ENCODE measurements around the gene TRPV3.
"Not testable (repeated sequence)": the region's sequence is repeated elsewhere in the genome, so short reads cannot be mapped to it uniquely, and the experiment has no call there.

Gene TRPV3

DNA sequence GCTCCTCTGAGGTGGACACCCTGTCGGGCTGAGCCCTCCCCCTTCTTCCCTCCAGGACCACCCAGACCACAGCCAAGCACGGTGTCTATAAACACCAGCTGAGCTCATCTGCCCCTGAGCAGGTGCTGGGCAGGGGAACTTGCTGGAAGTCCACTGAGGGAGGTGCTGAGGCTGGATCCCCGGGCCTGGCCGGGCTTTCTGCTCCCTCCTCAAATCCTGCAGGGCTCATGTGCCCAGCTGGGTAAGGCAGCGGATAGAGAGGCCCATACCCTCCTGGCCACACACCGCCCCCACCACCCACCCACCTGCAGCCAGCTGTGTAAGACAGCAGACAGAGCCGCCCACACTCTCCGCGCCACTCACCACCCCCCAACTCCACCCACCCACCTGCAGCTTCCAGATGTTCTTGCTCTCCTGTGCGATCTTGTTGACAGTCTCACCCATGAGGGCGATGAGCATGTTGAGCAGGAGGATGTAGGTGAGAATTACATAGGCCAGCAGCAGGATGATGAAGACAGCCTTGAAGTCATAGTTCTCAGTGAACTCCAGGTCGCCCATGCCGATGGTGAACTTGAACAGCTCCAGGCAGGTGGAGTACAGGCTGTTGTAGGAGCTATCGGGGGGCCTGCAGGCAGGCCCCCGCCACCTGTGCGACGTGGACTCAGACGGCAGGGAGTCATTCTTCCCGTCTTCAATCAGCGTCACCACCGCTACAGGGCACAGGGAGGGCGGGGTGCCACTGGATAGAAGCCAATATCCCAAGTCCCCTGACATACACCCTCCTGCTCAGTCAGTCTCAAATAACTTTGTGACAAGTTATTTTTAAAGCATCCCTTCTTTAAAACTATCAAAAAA lies 15.9 kb upstream of the TRPV3 start:
- DNase-seq (ENCODE audit: low read depth), result no peak

GRCh38 chr17:3572231-3572630 lies 14.6 kb upstream of the TRPV3 start:
- DNase-seq (ENCODE audit: low read depth), result no peak

DNA sequence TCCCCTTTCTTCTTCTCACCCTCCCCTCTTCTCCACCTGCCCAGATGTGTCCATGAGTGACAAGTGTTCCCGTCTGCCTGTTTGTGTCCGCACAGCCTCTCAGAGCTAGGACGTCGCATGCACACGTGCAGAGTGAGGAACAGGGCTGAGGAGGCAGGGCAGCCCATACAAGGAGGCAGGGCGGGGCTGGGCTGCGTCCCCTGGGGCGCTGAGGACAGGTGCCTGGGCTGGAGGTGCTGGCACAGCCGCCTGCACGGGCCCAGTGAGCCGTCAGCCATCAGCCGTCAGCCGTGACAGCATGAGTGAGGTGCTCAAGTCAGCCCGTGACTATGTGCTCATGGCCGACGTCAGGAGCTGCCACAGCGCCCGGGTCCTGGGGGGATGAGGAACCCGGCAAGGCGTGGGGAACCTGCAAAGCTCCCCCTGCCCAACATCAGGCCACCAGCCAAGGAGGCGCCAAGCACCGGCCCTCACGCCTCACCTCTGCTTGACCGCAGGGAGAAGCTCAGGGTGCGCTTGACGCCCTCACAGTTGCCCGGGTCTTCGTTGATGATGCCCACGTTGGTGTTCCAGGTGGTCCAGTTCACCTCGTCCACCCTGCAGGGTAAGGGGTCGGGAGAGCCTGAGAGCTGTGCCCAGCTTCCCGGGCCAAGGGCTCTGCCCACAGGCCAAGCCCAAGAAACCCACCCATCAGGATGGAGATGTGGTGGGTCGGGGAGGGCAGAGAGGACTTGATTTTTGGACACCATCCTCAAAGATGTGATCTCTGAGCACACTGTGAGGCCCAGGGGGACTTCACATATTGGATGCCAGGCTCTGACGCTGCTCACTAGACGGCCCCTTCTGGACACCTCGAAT lies 13.7 kb upstream of the TRPV3 start:
- no peak for DNase-seq (ENCODE audit: low read depth)

DNA sequence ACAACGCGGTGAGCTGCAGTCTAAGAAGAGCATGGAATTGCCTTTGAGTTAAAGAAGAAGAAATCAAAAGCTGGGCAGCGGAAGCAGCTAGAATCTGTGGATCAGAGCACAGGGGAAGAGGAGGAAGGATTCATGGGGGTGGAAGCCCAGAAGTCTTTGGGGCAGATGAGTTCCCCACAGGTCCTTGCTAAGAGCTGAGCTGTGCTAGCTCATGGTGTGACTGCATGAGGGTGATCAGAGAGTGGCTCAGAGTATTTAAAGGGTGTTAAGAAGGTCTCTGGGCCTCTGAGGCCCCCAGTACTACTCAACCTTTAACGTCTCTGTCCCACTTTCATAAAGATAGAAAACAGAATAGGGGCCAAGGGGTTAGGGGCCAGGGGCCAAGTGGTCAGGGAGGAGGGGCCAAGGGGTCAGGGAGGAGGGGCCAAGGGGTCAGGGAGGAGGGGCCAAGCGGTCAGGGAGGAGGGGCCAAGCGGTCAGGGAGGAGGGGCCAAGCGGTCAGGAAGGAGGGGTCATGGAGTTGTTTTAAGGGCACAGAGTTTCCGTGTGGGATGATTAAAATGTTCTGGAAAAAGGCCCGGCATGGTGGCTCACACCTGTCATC lies 12.0 kb upstream of the TRPV3 start:
- DNase-seq (ENCODE audit: low read depth), result no peak

GRCh38 chr17:3566551-3566950 lies 8.9 kb upstream of the TRPV3 start:
- no peak for DNase-seq (ENCODE audit: low read depth)

DNA sequence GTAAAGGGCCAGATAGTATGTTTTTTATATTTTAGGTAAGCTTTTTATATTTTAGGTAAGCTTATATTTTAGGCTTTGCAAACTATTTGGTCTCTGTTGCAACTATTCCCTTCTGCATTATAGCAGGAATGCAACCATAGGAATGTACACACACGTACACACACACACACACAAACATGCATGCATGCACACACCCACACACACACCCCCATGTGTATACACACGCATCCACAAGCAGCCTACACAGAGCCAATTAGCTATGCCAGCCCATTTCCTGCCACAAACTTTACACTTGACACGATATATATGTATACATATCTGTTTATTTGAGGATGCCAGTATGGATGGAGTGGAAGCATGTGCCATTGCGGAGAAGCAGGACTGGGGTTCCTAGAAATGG lies 7.5 kb upstream of the TRPV3 start:
- DNase-seq (ENCODE audit: low read depth), result no peak

- DNase-seq (ENCODE audit: low read depth), result not testable (repeated sequence)
These were observed 6.6 kb upstream of the TRPV3 start for GRCh38 chr17:3564241-3564640.

DNA sequence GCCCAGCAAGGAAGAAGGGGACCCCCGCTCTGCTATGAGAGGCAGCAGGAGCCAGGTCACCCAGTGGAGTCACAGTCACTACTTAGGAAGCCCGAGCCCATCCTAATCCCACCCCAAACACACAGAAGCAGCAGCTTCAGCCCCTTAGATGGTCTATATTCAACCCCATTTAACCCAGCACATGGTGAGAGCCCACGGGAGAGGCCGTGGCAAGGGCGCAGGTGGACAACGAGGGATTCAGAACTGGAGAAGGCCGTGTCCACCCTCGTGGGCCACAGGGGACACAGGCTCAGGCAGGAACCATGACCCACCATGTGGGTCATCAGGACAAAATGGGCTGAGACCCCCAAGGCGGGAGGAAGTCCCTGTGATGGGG lies 1.6 kb upstream of the TRPV3 start:
- no peak for DNase-seq (ENCODE audit: low read depth)

- no peak for DNase-seq (ENCODE audit: low read depth)
These were observed 1.1 kb upstream of the TRPV3 start for GRCh38 chr17:3558603-3559269.

- DNase-seq (ENCODE audit: low read depth), result no peak
These were observed 470 bp downstream of the TRPV3 start for GRCh38 chr17:3556916-3557767.

- no peak for DNase-seq (ENCODE audit: low read depth)
These were observed 1.2 kb downstream of the TRPV3 start for GRCh38 chr17:3556239-3556915.

DNA sequence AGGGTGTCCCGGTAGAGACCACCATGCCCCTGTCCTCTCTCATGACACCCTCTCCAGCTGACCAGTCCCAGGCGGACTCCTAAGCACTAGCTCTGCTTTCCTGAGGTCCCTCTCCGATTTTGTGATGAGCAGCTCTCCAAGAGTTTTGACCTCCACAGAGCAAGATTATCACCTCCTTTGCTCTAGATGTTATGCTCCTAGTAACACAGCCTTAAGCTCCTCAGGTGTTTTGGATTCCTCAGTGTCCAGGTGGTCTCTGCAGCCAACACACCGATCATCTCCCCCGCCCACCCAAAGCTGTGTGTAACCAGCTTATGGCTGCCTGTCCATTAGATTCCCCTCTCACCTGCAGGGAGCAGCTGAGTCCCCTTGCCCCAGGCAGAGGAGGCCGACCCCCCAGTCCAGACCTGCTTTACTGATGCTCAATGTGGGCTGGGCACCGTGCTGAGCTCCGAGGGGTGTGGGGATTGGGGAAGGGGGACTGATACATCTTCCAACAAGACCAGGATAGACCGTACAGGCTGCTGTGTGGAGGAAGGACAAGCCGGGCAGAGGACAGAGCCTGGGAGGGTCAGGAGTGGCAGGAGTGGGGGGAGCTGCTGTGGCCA lies 2.3 kb downstream of the TRPV3 start:
- DNase-seq (ENCODE audit: low read depth), result no peak

GRCh38 chr17:3554440-3554839 lies 3.2 kb downstream of the TRPV3 start:
- no peak for DNase-seq (ENCODE audit: low read depth)

- DNase-seq (ENCODE audit: low read depth), result no peak
These were observed 3.9 kb downstream of the TRPV3 start for GRCh38 chr17:3553419-3554401.

DNA sequence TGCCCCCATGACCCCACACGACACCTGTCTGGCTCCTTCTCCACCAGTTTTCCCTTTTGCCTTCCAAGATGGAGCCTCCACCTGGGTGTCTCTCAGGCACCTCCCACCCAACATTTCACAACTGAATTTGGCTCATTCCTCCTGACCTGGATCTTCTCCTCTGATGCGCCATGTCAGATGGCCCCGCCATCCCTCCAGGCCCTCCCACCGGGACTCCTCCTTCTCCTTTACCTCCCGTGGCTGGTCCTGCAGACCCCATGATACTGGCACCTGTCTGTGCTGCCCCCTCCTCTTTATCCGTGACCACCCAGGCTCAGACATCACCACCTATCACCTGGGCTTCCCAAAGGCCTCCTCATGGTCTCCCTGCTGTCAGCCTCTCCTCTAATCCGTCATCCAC lies 4.7 kb downstream of the TRPV3 start:
- DNase-seq (ENCODE audit: low read depth), result no peak

GRCh38 chr17:3551189-3551588 lies 6.4 kb downstream of the TRPV3 start:
- no peak for DNase-seq (ENCODE audit: low read depth)

DNA sequence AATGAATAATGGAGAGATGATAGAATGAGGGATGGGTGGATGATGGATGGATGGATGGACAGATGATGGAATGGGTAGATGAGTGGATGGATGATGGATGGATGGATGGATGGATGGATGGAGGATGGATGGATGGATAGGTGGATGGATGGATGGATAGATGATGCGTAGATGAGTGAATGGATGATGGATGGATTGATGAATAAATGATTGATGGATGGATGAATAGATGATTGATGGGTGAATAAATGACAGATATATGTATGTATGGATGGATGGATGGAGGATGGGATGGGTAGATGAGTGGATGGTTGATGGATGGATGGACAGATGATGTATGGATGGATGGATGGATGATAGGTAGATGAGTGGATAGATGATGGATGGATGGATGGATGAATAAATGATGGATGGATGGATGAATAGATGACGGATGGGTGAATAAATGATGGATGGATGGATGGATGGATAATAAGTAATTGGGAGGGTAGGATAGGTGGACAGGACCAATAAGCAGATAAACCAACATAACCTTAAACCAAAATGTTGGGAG lies 7.9 kb downstream of the TRPV3 start:
- no peak for DNase-seq (ENCODE audit: low read depth)

DNA sequence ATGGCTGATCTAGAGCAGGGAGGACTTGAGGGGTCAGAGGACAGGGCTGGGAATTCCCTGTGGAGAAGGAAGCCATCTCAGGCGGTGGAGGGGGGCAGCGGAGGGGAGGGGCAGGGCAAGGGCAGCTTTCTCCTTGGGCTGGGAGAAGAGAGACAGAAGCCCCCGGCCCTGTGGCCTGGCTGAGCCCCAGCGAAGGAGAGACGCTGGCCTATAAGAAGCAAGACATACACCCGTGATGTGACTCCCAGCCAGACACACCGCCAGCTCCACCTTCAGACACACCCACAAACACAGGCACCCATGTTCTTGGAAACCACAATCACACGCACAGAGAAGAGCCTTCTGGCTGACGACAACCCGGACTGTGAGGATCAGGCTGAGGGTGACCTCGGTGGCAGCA lies 10.0 kb downstream of the TRPV3 start:
- DNase-seq (ENCODE audit: low read depth), result no peak

DNA sequence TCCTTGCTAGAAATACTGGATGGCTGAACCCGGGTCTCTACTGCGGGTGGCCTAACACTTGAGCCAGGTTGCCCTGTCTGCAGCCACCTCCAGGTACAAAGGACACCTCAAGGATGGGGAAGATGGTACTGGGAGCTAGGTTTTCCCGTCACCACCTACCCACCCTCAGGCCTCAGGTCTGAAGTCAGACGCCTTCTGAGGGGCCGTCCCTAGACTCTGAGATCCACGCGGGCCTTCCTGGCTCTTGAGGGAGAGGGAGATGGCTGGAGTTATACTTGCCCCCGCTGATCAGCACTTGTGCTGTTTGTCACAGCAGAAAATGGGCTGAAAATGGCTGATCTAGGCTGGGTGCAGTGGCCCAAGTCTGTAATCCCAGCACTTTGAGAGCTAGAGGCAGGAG lies 10.6 kb downstream of the TRPV3 start:
- no peak for DNase-seq (ENCODE audit: low read depth)
